Measurements from ENCODE around the gene MIPOL1.

DNA sequence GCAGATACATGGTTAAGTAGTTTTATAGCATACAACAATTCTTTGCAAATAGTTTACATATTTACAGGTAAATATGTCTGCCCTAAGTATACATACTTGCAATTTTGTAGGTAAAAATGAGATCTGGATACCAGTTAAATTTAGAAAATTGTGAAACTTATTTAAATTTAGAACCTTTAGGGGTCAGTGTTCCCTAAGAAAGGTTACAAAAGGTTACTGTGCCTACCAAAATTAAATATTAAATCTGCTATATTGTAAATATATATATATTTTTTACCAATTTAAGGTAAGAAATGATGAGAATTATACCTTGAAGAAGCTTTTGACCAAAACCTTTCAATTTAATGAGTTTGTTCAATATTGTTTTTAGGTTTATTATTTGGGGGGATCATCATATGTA, 54.0 kb downstream of the MIPOL1 start:
- TF ChIP-seq EZH2 (IDR thresholded peaks at IDR 0.05) = no peak
- TF ChIP-seq, protein P1, sequence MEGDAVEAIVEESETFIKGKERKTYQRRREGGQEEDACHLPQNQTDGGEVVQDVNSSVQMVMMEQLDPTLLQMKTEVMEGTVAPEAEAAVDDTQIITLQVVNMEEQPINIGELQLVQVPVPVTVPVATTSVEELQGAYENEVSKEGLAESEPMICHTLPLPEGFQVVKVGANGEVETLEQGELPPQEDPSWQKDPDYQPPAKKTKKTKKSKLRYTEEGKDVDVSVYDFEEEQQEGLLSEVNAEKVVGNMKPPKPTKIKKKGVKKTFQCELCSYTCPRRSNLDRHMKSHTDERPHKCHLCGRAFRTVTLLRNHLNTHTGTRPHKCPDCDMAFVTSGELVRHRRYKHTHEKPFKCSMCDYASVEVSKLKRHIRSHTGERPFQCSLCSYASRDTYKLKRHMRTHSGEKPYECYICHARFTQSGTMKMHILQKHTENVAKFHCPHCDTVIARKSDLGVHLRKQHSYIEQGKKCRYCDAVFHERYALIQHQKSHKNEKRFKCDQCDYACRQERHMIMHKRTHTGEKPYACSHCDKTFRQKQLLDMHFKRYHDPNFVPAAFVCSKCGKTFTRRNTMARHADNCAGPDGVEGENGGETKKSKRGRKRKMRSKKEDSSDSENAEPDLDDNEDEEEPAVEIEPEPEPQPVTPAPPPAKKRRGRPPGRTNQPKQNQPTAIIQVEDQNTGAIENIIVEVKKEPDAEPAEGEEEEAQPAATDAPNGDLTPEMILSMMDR (IDR thresholded peaks at IDR 0.05) = peak; percentile 45
- no peak for TF ChIP-seq EZH2phosphoT487 (IDR thresholded peaks at IDR 0.05)
